H1 (cell line): ENCODE measurements around the gene ZNF398.

ENCODE experiments used
- CEBPB ChIP-seq: IDR thresholded peaks from 2 replicates; pipeline ENCODE4 v1.6.1; 2012; ENCODE audit warnings: low read depth, low read length
- EGR1 ChIP-seq: IDR thresholded peaks from 2 replicates; pipeline ENCODE4 v1.6.1; 2011; ENCODE audit warnings: low read depth, low read length, borderline replicate concordance
- EZH2 ChIP-seq: fragments of 200-600 bp; sonication (generic); IDR thresholded peaks from 2 replicates; pipeline ENCODE4 v1.7.1; 2012; ENCODE audit warnings: low read depth, mild to moderate bottlenecking, moderate library complexity, low read length, inconsistent platforms; ENCODE audit not compliant: severe bottlenecking
- JUND ChIP-seq: IDR thresholded peaks from 2 replicates; pipeline ENCODE4 v1.6.1; 2011; ENCODE audit warnings: mild to moderate bottlenecking, improper control_type of control experiment, low read length
- POLR2A ChIP-seq, 2 experiments: IDR thresholded peaks; 1 replicate in 1 of 2; 2 replicates in 1 of 2; pipeline ENCODE4 v1.6.1; 2011; ENCODE audit warnings: low read depth in 2 of 2, low read length in 2 of 2, mild to moderate bottlenecking in 2 of 2; ENCODE audit errors: control extremely low read depth in 1 of 2
- POLR2AphosphoS5 ChIP-seq: IDR thresholded peaks from 2 replicates; pipeline ENCODE4 v1.6.1; 2011; ENCODE audit warnings: low read depth, low read length
- POU5F1 ChIP-seq: IDR thresholded peaks from 2 replicates; pipeline ENCODE4 v1.6.1; 2011; ENCODE audit warnings: low read depth, mild to moderate bottlenecking, low read length, moderate library complexity
- RAD21 ChIP-seq, 2 experiments: IDR thresholded peaks in 1 of 2; conservative IDR thresholded peaks in 1 of 2; 2 replicates each; pipeline ENCODE4 v1.6.1; 2011; ENCODE audit warnings: low read depth in 2 of 2, low read length in 2 of 2, improper control_type of control experiment in 1 of 2, inconsistent platforms in 1 of 2, mild to moderate bottlenecking in 1 of 2, moderate library complexity in 1 of 2
- RFX5 ChIP-seq: IDR thresholded peaks from 2 replicates; pipeline ENCODE4 v1.6.1; 2011; ENCODE audit warnings: low read depth, low read length, improper control_type of control experiment, borderline replicate concordance
- TAF1 ChIP-seq: IDR thresholded peaks from 2 replicates; pipeline ENCODE4 v1.6.1; 2011; ENCODE audit warnings: mild to moderate bottlenecking, low read depth, low read length
- TCF12 ChIP-seq: IDR thresholded peaks from 2 replicates; pipeline ENCODE4 v1.6.1; 2011; ENCODE audit warnings: low read depth, mild to moderate bottlenecking, low read length
- TEAD4 ChIP-seq: IDR thresholded peaks from 2 replicates; pipeline ENCODE4 v1.6.1; 2012; ENCODE audit warnings: low read depth, low read length, inconsistent platforms, mixed read lengths
- YY1 ChIP-seq: IDR thresholded peaks from 2 replicates; pipeline ENCODE4 v1.6.1; 2011; ENCODE audit warnings: low read depth, mild to moderate bottlenecking, low read length
- TF ChIP-seq, protein P1 (sequence below), 3 experiments: IDR thresholded peaks; 1 replicate in 2 of 3; 2 replicates in 1 of 3; pipeline versions ENCODE4 v1.5.1 to v1.6.1; 2011; ENCODE audit warnings: low read length in 3 of 3, mild to moderate bottlenecking in 3 of 3, inconsistent platforms in 2 of 3, low read depth in 1 of 3, moderate library complexity in 1 of 3; ENCODE audit not compliant: insufficient read depth in 1 of 3; ENCODE audit errors: control extremely low read depth in 1 of 3

DNA sequence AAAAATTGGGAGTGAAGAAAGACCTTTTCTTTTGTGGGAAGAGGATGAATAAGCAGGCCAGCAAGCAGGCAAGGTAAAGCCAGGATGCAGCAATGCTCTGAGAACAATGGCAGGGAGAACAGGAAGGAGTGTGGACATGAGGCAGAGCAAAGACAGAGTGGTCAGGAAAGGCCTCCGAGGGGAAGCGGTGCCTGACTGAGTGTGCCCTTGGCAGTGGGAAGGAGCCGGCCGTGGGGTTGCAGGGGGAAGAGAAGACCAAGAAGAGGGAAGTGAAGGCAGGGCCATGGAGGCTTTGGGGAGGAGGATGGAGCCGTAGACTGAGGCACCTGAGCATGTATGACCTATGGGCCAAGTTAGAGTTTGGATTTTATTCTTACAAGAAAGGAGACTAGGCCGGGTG lies 70.3 kb downstream of the ZNF398 start:
- TF ChIP-seq, protein P1, sequence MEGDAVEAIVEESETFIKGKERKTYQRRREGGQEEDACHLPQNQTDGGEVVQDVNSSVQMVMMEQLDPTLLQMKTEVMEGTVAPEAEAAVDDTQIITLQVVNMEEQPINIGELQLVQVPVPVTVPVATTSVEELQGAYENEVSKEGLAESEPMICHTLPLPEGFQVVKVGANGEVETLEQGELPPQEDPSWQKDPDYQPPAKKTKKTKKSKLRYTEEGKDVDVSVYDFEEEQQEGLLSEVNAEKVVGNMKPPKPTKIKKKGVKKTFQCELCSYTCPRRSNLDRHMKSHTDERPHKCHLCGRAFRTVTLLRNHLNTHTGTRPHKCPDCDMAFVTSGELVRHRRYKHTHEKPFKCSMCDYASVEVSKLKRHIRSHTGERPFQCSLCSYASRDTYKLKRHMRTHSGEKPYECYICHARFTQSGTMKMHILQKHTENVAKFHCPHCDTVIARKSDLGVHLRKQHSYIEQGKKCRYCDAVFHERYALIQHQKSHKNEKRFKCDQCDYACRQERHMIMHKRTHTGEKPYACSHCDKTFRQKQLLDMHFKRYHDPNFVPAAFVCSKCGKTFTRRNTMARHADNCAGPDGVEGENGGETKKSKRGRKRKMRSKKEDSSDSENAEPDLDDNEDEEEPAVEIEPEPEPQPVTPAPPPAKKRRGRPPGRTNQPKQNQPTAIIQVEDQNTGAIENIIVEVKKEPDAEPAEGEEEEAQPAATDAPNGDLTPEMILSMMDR (IDR thresholded peaks at IDR 0.05; ENCODE audit: control extremely low read depth in 1 of 3, insufficient read depth in 1 of 3, low read depth in 1 of 3, low read length in 3 of 3), result no peak
- TF ChIP-seq YY1, result no peak
- no peak for TF ChIP-seq POLR2A (IDR thresholded peaks at IDR 0.05; ENCODE audit: control extremely low read depth in 1 of 2, low read depth in 2 of 2, low read length in 2 of 2)
- TF ChIP-seq TAF1, result no peak
- TF ChIP-seq POLR2AphosphoS5, result no peak
- no peak for TF ChIP-seq POU5F1
- TF ChIP-seq EGR1, result no peak
- TF ChIP-seq RAD21 (IDR thresholded peaks at IDR 0.05 in 1 of 2, conservative IDR thresholded peaks at IDR 0.05 in 1 of 2; ENCODE audit: low read depth in 2 of 2, low read length in 2 of 2), result no peak
- TF ChIP-seq TEAD4, result no peak
- TF ChIP-seq TCF12, result no peak
- no peak for TF ChIP-seq EZH2
- TF ChIP-seq CEBPB, result no peak
- TF ChIP-seq JUND, result no peak
- TF ChIP-seq RFX5, result no peak
